GM19193 (cell line): ENCODE results near the gene SEMA3B.

Source experiments
- POLR2A ChIP-seq: IDR thresholded peaks from 4 replicates; pipeline ENCODE4 v1.6.1; 2011; ENCODE audit not compliant: insufficient read depth, insufficient read length; ENCODE audit errors: extremely low read depth

The SEMA3B gene

DNA sequence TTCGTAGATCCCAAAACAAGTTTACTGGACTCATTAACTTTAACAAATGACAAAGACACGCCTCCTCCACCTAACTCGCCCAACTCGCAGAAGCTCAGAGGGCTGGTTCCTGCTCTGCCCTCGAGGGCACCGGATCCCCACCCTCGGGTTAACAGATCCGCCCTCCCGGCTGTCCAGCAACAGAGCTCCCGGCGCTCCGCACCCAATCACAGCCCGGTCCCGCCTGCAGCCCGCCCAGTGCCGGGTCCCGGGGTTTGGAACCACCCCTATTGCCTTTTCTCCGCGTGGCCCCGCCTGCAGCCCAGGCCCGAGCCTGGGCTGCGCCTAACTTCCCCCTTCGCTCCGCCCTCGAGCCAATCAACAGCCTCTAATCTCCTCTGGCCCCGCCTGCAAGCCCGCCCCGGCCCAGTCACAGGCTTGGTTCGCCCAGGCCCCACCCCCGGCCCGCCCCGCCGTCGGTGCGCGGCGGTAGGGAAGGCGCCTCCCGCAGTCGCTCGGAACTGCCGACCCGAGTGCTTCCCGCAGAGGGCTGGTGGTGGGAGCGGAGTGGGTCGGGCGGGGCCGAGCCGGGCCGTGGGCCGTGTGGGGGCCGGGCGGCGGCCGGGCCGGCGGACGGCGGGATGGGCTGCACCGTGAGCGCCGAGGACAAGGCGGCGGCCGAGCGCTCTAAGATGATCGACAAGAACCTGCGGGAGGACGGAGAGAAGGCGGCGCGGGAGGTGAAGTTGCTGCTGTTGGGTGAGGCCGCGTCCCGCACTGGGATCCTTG, 33.0 kb upstream of the SEMA3B start, which contains the start of gene GNAI2:
Gene GNAI2, plus strand, starts transcription at position 489 of the 768 bp plus-strand sequence. Its CDS starts 132 bp downstream, at position 621.
- TF ChIP-seq POLR2A: peak; percentile 96

DNA sequence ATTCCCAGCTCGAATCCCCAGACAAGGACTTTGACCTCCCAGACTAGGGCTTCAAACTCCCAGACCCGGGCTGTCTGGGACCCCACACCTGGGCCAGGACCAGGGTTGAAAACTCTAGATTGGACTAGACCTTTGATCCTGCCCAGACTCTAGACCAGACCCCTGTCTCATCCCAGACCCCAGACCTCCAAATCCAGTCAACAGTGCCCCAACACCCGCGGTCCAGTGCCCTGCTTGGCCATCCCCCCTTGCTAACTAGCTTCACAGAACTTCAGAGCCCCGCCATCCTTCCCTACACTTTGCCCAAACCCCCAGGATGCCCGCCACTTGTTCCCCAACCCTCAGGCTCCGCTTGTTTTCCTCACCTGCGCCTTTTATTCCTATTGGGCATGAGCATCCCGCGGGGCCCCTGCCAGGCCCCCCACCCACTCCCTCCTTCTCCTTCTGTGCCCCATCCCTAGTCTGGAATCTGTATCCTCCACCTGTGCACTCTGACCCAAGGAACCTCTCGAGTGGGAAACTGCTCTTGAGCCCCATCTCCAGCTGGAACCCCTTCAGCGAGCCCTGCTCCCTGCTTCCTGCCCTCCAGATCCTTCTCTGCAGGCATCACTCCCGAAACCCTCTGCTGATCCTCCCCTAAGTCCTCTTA, 32.3 kb upstream of the SEMA3B start:
- no peak for TF ChIP-seq POLR2A

DNA sequence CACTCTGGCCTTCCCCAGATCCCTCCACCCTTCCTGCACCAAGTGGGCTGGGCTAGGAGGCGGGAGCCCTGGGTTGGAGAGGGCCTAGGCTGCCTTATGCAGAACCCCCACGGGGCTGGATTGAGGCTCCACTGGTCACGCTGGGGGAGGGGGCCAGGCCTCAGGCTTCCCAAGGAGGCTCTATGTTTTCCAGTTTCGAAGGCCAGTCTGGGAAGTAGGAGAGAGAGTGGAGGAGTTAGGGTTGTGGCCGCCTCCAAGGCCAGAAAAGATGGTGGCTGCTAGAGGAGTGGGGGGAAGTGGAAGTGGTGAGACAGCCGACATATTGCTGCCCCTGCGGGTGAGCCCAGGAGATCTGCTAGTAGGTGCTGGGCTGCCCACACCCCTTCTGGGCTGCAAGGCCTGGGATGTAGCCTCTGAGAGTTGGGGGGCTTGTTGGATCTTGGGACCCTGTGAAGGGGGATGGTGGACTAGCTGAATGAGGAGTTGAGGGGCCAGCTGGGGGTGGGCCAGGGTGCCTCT, 31.8 kb upstream of the SEMA3B start:
- TF ChIP-seq POLR2A: no peak

DNA sequence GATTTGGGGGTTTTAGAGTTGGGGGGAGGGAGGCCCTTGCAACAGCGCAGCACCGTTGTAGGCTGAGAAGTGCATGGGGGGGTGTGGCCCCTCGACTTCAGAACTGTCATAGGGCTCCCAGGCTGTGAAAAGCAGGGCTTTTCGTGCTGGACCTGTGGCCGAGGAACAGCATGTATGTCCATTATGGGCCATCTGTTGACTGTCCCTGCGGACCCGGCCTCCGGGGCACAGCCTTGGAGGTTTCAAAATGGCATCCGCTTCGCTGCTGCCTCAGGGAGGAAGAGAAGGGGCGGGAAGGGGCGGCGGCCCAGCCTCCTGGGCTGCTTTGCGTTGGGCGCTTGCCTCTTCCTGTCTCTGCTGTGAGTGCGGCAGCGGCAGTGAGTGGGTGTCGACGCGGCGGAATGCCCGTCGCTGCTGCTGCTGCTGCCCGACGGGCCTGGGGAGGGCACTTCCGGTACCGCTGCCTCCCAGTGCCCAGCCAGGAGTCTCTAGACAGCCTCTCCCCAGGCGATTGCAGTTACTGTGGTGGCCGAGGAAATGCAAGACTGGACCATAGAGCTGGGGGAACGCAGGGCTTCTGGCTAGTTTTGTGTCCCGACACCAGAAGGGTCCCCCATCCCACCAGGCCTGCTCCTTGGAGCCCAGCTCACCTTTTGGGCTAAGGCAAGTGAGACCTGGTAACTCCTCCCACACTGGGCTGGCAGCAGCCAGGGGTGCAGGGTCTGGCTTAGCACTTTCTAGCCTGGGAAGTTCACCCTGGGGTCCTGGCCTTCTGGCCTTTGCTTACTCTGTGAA, 31.0 kb upstream of the SEMA3B start:
- TF ChIP-seq POLR2A: peak; percentile 77

DNA sequence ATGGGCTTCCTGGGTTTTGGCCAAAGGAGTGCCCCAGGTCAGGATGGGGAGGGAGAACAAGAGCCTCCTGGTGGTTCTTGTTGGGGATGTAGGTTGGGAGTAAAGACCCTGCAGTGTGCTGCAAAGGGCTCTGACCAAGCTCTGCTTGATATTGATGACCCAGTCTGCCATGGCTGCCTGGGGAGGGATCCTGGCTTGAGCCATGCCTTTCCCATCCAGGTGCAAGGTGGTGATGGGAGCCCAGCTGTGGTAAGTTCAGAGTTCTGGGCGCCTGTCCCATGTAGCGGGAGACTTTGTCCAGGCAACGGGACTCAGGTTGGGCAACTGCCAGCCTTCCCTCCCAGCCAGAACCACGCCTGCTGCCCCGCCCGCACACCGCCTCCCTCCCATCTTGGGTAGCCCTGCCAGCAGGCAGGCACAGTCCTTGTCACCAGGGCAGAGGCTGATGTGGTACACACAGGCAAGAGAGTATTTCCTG, 30.4 kb upstream of the SEMA3B start:
- TF ChIP-seq POLR2A: no peak

DNA sequence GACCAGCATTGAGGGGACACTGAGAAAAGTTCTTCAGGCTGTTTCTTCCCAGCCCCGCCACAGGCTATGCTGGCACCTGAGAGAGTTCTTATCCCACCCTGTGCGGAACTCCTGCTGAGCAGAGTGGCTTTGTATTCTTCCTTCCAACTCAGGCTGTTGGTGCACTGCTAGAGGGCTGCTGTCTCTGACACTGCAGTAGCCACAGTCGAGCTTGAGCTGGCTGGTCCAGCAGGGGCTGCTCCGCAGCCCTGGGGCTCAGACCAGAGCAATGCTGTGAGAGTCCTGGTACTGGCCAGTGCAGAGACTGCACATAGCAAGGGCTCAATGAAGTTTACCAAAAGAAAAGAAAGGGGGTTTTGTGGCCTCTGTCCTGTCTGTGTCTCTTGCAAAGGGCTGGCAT, 29.3 kb upstream of the SEMA3B start:
- TF ChIP-seq POLR2A: no peak

DNA sequence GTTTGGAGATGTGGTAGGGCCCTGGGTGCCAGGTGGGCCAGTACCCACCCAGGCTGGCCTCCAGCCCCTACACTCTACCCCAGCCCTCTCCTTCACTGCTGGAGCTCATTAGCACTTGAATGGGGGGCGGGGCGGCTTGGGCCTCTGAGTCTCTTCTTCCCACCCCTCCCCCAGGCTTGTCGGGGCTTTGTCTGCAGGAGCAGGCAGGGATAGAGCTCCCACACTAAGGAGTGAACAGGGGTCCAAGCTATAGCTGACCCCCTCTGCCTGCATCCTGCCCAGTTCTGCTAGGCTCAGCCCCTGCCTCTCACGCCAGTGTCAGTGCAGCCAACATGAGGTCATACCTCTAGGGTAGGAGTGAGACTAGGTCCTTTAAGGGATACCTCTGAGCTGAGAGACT, 27.8 kb upstream of the SEMA3B start:
- no peak for TF ChIP-seq POLR2A

DNA sequence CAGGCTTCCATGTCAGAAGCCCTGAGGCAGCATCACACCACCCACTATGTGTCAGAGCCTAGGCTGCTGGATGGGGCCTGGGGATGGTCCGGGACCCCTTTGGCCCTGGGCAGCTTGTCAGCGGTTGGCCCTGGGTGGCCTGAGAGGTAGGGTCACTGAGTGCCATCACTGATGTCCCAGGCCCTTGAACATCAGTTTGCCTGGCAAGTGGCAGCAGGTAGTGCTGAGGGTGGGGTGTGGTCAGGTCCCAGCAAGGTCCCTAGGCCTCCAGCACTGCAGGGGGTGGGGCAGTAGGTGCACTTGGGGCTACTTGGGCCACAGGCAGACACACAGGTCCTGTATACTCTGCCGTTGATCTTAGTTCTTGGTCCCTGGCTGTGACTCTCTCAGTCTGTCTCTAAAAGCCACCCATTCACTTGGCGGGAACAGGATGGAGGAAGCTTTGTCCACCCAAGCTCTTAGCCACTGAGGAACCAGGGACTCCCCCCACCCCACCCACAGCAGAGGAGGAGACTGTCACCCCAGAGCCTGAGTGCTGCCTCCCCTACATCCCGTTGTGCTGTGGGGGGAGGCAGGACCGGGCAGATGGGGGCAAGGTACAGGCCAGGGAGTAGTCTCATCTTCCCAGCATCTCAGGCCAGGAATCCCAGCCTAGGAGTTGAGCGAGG, 27.1 kb upstream of the SEMA3B start:
- TF ChIP-seq POLR2A: peak; percentile 16

DNA sequence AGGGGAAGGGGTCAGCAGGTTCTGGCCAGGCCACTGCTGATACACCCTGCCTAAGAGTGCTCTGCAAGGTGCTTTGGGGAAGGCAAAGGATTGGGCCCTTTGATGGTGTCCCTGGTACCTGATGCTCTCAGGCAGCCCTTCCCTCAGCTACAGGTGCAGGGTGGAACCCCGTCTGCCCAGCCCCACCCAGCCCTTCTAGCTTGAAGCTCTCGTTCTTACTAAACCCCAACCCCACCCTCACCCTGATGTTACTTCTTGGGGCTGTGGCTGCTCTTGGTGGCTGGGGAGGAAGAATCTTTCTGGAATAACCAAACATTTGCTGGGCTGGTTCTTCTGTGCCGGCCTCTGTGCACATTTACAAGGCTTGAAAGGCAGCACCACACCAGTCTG, 26.6 kb upstream of the SEMA3B start:
- no peak for TF ChIP-seq POLR2A

DNA sequence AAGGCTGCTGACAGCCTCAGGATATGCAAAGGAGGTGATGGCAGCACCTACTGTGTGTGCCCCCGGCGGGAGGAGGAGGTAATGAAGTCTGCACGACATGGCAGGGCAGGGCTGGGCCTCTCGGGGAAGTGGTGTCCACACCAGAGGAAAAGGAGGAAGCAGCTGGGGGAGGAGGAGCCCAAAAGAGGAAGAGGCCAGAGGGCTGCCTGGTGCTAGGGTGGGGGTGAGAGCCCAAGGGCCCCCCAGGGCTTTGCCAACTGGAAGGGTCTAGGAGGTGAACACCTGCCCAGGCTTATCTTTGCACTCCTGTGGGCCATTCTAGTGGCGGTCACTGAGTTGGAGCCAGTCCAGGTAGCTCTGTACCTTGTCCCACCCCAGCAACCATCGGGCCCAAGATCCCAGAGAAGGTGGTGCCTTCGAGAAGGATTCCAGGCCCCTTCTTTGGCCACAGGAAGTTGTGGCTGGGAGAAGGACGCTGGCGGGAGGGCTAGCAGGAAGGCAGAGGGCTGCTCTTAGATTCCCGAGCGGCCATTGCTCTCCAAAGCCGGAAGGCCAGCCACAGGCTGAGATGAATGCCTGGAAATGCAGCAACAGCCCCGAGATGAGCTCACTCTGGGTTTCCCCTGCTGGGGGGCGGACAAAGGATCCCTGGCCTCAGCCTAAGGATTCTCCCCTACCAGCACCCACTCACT, 25.9 kb upstream of the SEMA3B start:
- no peak for TF ChIP-seq POLR2A

DNA sequence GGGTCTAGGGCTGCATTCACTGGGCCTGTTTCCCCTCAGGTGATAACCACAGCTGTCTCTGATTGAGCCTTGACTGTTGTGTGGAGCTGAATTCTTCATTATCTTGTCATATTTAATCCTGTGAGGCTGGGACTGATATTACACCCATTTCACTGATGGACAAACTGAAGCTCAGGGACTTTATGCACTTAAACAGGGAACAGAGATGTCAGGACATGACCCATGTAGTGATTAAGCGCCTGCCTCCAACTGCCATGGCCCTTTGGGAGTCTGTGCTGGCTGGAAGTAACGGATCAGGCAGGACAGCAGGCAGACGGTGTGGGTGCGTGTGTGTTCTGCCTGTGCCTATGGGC, 25.4 kb upstream of the SEMA3B start:
- TF ChIP-seq POLR2A: no peak

DNA sequence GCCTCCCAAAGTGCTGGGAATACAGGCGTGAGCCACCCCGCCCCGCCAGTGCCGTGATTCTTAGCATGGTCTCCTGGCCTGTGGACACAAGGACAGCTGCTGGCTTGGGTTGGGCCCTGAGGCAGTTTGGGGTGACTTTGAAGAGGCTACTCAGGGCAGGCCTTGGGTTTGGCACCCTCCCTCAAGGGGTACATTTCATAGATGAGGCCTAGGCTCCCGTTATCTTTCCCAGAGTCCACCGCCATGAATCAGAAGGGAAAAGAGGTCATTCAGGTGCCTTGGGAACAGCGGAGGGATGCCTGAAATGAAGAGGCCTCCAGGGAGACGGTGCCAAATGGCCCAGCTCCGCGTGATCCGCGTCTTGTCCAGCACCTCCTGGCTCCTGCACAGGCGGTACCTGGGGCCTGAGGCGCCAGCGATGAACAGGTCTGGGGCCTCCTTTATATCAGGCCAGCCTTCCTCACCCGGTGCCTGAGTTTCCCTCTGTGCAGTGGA, 23.6 kb upstream of the SEMA3B start:
- no peak for TF ChIP-seq POLR2A

DNA sequence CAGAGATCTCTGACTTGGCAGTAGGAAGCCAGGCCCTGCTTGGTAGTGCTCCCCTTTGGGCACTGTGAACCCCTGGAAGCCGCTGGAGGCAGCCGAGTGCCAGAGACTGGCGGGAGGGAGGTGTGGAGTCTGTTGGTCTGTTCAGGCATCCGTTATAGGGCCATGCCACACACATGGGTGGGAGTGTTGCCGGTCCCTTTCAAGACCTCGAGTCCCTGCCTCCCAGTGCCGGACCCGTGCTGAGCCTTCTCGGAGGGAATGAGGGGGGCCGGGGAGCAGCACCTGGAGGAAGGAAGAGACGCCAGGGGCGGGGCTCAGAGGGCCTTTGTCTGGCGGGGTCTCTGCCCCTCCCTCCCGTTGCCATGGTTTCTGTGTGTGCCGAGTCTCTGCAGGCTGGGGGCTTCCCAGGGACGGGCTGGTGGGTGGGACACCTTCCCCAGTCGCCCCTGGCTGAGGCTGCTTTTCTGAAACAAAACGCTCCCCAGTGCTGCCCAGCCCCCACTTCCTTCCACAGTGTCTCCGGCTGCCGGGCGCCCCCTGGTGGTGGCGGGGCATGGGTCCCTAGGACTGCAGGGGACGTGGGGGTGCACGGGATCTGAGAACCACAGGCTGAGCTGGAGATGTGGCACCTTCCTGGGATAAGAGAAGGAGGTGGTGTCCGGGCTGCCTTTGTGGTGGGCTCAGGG, 23.0 kb upstream of the SEMA3B start:
- TF ChIP-seq POLR2A: no peak

DNA sequence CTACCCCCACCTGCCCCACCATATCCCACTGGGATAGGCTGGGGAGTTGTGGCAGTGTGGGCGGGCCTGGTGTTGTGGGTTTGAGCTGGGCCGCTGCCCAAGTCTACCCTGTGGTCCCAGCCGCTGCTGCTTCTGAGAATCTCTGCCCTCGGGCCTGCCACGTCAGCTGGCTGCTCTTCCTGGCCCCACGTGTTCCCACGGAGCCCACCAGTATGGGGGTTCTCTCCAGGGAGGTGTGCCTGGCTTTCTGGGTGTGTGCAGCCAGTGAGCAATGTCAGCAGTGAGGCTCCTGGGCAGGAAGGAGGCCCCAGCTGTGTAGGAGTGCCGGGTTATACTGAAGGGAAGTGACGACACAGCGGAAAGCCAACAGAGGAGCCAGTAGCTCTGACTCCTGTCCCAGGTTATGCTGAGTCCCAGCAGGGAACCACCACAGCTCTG, 22.4 kb upstream of the SEMA3B start:
- peak; percentile 37 for TF ChIP-seq POLR2A

DNA sequence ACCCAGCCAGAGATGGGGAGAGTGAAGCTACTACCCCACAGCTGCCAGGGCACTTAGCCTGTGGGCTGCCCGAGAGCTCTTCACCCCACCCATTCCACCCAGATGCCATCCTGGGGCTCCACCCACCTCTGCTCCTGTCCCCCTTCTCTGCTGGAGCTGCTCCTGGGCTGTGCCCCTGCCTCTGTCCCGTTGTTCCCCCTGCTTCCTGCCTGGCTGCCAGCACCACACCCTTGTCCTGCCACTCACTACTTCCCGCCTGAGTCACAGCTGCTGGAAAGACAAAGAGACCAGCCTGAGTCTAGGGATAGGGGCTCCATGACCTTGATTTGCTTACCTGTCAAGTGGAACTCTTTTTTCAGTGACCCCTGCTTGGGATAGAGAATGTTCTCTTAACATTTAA, 20.6 kb upstream of the SEMA3B start:
- no peak for TF ChIP-seq POLR2A
